Psoas muscle (tissue), 8 donors: ENCODE measurements around the gene KCNQ5. TPM values are rescaled to one million over a fixed set of nuclear protein-coding genes. Genes with fewer than 3 reads are reported as not detected.

Experiments used
- ATAC-seq, 4 donors: fragments of 200-7000 bp; cut with Tn5 transposase; one replicate each; pipeline ENCODE4 v1.9.1; 2020; ENCODE audit warnings: moderate library complexity in 3 of 4, mild to moderate bottlenecking in 2 of 4
- DNase-seq, 2 donors: peaks; one replicate each; pipeline ENCODE4 v3.0.0-alpha.2; 2020
- H3K27ac ChIP-seq: fragments of 200-600 bp; one replicate; pipeline ENCODE4 v1.8.0; 2022
- H3K27me3 ChIP-seq, 3 donors: fragments of 200-600 bp in 1 of 3; one replicate each; pipeline versions ENCODE4 v1.6.1 to v1.8.0; 2013 to 2022; ENCODE audit warnings: low read length in 2 of 3, mild to moderate bottlenecking in 2 of 3, moderate library complexity in 1 of 3; ENCODE audit not compliant: insufficient read depth in 3 of 3
- H3K36me3 ChIP-seq, 2 donors: fragments of 200-600 bp in 1 of 2; one replicate each; pipeline versions ENCODE4 v1.6.1 to v1.8.0; 2013 to 2022; ENCODE audit warnings: low read depth in 1 of 2, mild to moderate bottlenecking in 1 of 2, moderate library complexity in 1 of 2; ENCODE audit not compliant: insufficient read depth in 1 of 2
- H3K4me1 ChIP-seq: fragments of 200-600 bp; one replicate; pipeline ENCODE4 v1.8.0; 2022
- H3K4me3 ChIP-seq: fragments of 200-600 bp; one replicate; pipeline ENCODE4 v1.8.0; 2022; ENCODE audit warnings: mild to moderate bottlenecking
- H3K9me3 ChIP-seq: fragments of 200-600 bp; one replicate; pipeline ENCODE4 v1.8.0; 2022
- WGBS, 3 donors: extraction: QIAGEN DNeasy Blood & Tissue Kit; methylation state at CpG; one replicate each; pipeline versions ENCODE4 v1.1.6 to v1.1.7; 2013; 5-methylcytosine and 5-hydroxymethylcytosine counted together
- intact Hi-C, 2 donors: fragments of 100-400 bp; cut with DNase I; formaldehyde crosslinking; loops; one replicate each; pipeline versions ENCODE4 v1.11.0 to v1.14.2; 2022
- polyA plus RNA-seq, 3 donors: library from polyadenylated mRNA; stranded (reverse); fragments of 200-250 nt; gene quantifications; one replicate each; pipeline ENCODE4 v1.2.3, GENCODE V29; 2013
- total RNA-seq, 4 donors: library from RNA; stranded (reverse); fragmentation: NEBNext Ultra II Directional in 2 of 4; extraction: Animal tissue kit (Norgen Biotek cat#: 25700) in 2 of 4; gene quantifications; one replicate each; pipeline versions ENCODE4 v1.2.1 to v1.2.4, GENCODE V29; 2021 to 2023
- TF ChIP-seq, protein P1 (sequence below): fragments of 200-600 bp; IDR thresholded peaks from one replicate; pipeline ENCODE4 v1.8.0; 2022; ENCODE audit warnings: antibody characterized with exemption
- donor health status: healthy with polysubstance abuse.
- donor health status: DM: no; HTN: no; CAD: no; lungs with moderate emphysema.
- donor health status: Bipolar disorder and iron deficiency.
- donor health status: healthy.
- donor health status: DM: yes; HTN: yes; CAD: no.
- donor health status: DM: no; HTN: no; CAD: no.
- donor health status: DM: no; HTN: no; CAD: no.
- donor health status: DM: yes; HTN: yes; CAD: no.

Gene KCNQ5
- total and polyA plus RNA-seq, 7 donors, result 4.4 to 90.7 (median 25.7) TPM

DNA sequence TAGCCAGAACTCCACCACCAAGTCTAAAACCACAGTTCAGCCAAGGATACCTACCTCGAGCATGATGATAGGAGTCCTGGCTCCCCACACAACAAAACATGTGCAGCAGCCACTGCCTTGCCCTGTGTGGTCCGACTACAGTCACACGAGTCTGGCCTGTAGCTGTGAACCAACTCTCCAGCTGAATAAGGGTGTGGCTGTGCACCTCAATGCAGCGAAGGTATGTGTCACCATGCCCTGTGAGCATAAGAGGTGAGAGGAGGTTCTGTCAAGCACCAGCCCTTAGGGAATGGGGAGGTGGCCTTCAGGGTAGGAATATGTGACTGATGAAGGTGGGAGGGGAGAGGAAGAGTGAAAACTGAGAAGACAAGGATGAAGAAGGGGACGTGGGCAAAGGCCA is 620.1 kb downstream of the KCNQ5 start:
- TF ChIP-seq, protein P1, sequence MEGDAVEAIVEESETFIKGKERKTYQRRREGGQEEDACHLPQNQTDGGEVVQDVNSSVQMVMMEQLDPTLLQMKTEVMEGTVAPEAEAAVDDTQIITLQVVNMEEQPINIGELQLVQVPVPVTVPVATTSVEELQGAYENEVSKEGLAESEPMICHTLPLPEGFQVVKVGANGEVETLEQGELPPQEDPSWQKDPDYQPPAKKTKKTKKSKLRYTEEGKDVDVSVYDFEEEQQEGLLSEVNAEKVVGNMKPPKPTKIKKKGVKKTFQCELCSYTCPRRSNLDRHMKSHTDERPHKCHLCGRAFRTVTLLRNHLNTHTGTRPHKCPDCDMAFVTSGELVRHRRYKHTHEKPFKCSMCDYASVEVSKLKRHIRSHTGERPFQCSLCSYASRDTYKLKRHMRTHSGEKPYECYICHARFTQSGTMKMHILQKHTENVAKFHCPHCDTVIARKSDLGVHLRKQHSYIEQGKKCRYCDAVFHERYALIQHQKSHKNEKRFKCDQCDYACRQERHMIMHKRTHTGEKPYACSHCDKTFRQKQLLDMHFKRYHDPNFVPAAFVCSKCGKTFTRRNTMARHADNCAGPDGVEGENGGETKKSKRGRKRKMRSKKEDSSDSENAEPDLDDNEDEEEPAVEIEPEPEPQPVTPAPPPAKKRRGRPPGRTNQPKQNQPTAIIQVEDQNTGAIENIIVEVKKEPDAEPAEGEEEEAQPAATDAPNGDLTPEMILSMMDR, result no peak
- Histone ChIP-seq H3K27ac (no peak overlapping the region), H3K9me3 (no peaks in the 10 kb centered on the region), H3K36me3 (no peaks in the 10 kb centered on the region), H3K4me3 (no peak overlapping the region), H3K4me1 (peaks cover 6% of the 10 kb centered on the region), H3K27me3 (no peaks in the 10 kb centered on the region)
- DNase-seq, result no peak
- 91 to 93% (median 92%) methylated on average over 5 of the region's 5 CpGs for WGBS, 3 donors
- intact Hi-C loops, result no loop called here
- ATAC-seq, result no peak
